HCT116 (cell line): ENCODE data around the gene MEGF6. TPM values are rescaled to one million over a fixed set of nuclear protein-coding genes. Genes with fewer than 3 reads are reported as not detected.

ENCODE experiments used
- ATAC-seq: fragments of 200-7000 bp; cut with Tn5 transposase; 2 replicates; pipeline ENCODE4 v1.9.1; 2020; ENCODE audit warnings: mild to moderate bottlenecking, moderate library complexity
- BruUV-seq: library from RNA; stranded (reverse); fragments of 400-500 nt; replicated peaks from 2 replicates; lab custom pipeline; 2021; lab: Mats Ljungman, UMichigan
- CTCF ChIA-PET: fragments of 300-600 bp; sonication (Branson Sonifier 250); formaldehyde crosslinking; loops from one replicate; lab custom pipeline; 2021; ENCODE audit warnings: antibody characterized with exemption; lab: Charles Lee
- POLR2A ChIA-PET: fragments of 300-600, 350-600 bp; sonication (Branson Sonifier 250); formaldehyde crosslinking; loops from one replicate; lab custom pipeline; 2021; ENCODE audit warnings: antibody characterized with exemption; lab: Charles Lee
- RAD21 ChIA-PET, 2 experiments: fragments of 300-600 bp; sonication (Branson Sonifier 250); formaldehyde crosslinking; loops; one replicate each; lab custom pipeline; 2023; ENCODE audit warnings: low total read pairs in 2 of 2; ENCODE audit not compliant: uncharacterized antibody in 2 of 2, unreplicated experiment in 2 of 2, low non-redundant PET in 1 of 2; lab: Charles Lee
- DNase-seq: peaks from one replicate; pipeline ENCODE4 v3.0.0-alpha.2; 2010; ENCODE audit warnings: low read depth, low spot score
- H2AFZ ChIP-seq: fragments of 200-600 bp; shearing (Covaris generic), sonication (generic); 2 replicates; pipeline ENCODE4 v1.6.1; 2017; ENCODE audit warnings: low read depth, mixed run types, mixed read lengths, antibody characterized with exemption, low read length; ENCODE audit not compliant: poor library complexity, severe bottlenecking
- H3K27ac ChIP-seq: 2 replicates; pipeline ENCODE4 v1.5.1; 2012; ENCODE audit warnings: low read depth, low read length
- H3K27me3 ChIP-seq: fragments of 200-600 bp; sonication (generic); 2 replicates; pipeline ENCODE4 v1.6.1; 2016; ENCODE audit warnings: mixed run types, low read length, mixed read lengths; ENCODE audit not compliant: insufficient read depth
- H3K36me3 ChIP-seq, 2 experiments: fragments of 200-500 bp in 1 of 2; fragments of 200-600 bp in 1 of 2; sonication (Bioruptor generic) in 1 of 2; sonication (generic) in 1 of 2; 2 replicates each; pipeline versions ENCODE4 v1.5.1 to v1.6.1; 2014 to 2016; ENCODE audit warnings: low read length in 2 of 2, inconsistent platforms in 1 of 2, mixed read lengths in 1 of 2, mixed run types in 1 of 2; ENCODE audit not compliant: insufficient read depth in 2 of 2, control insufficient read depth in 1 of 2
- H3K4me1 ChIP-seq, 2 experiments: fragments of 200-600 bp in 1 of 2; sonication (generic) in 1 of 2; 2 replicates each; pipeline versions ENCODE4 v1.5.1 to v1.6.1; 2012 to 2017; ENCODE audit warnings: low read length in 2 of 2, inconsistent platforms in 1 of 2, mild to moderate bottlenecking in 1 of 2, mixed read lengths in 1 of 2, mixed run types in 1 of 2, moderate library complexity in 1 of 2; ENCODE audit not compliant: insufficient read depth in 2 of 2, control insufficient read depth in 1 of 2
- H3K4me2 ChIP-seq: fragments of 200-600 bp; sonication (generic); 2 replicates; pipeline ENCODE4 v1.6.1; 2017; ENCODE audit warnings: mixed run types, low read length, mixed read lengths
- H3K4me3 ChIP-seq, 2 experiments: fragments of 200-600 bp in 1 of 2; sonication (generic) in 1 of 2; replicated peaks in 1 of 2; 2 replicates each; pipeline ENCODE4 v1.5.1; 2011 to 2016; ENCODE audit warnings: low read length in 2 of 2, control low read depth in 1 of 2, low read depth in 1 of 2, mild to moderate bottlenecking in 1 of 2, mixed read lengths in 1 of 2, mixed run types in 1 of 2
- H3K79me2 ChIP-seq: fragments of 200-600 bp; sonication (generic); 2 replicates; pipeline ENCODE4 v1.6.1; 2017; ENCODE audit warnings: mild to moderate bottlenecking, mixed run types, low read length, moderate library complexity, mixed read lengths; ENCODE audit not compliant: insufficient read depth
- H3K9ac ChIP-seq: fragments of 200-600 bp; sonication (generic); 2 replicates; pipeline ENCODE4 v1.6.1; 2016; ENCODE audit warnings: low read length, mixed read lengths
- H3K9me2 ChIP-seq: fragments of 200-600 bp; sonication (generic), shearing (Covaris generic); 2 replicates; pipeline ENCODE4 v1.6.1; 2017; ENCODE audit warnings: mixed run types, mild to moderate bottlenecking, moderate library complexity; ENCODE audit not compliant: insufficient read depth
- H3K9me3 ChIP-seq, 2 experiments: fragments of 200-500 bp in 1 of 2; fragments of 200-600 bp in 1 of 2; sonication (Bioruptor generic) in 1 of 2; sonication (generic) in 1 of 2; 2 replicates each; pipeline ENCODE4 v1.6.1; 2014 to 2017; ENCODE audit warnings: low read length in 2 of 2, mixed read lengths in 2 of 2, inconsistent platforms in 1 of 2, low read depth in 1 of 2, mild to moderate bottlenecking in 1 of 2, mixed run types in 1 of 2, moderate library complexity in 1 of 2; ENCODE audit not compliant: control insufficient read depth in 1 of 2, insufficient read depth in 1 of 2
- H4K20me1 ChIP-seq: fragments of 200-600 bp; sonication (generic), shearing (Covaris generic); 2 replicates; pipeline ENCODE4 v1.6.1; 2017; ENCODE audit warnings: mixed run types, mild to moderate bottlenecking, moderate library complexity; ENCODE audit not compliant: insufficient read depth
- ATF3 ChIP-seq: IDR thresholded peaks from 2 replicates; pipeline ENCODE4 v1.6.1; 2012
- CBX3 ChIP-seq: IDR thresholded peaks from 2 replicates; pipeline ENCODE4 v1.6.1; 2012; ENCODE audit warnings: low read depth
- CEBPB ChIP-seq: IDR thresholded peaks from 2 replicates; pipeline ENCODE4 v1.6.1; 2012; ENCODE audit warnings: low read depth
- CTCF ChIP-seq, 3 experiments: fragments of 200-600 bp in 1 of 3; sonication (generic) in 1 of 3; IDR thresholded peaks in 2 of 3; conservative IDR thresholded peaks in 1 of 3; 2 replicates each; pipeline ENCODE4 v1.5.1; 2012 to 2017; ENCODE audit warnings: low read depth in 2 of 3, low read length in 2 of 3, antibody characterized with exemption in 1 of 3, borderline replicate concordance in 1 of 3, control low read depth in 1 of 3, mild to moderate bottlenecking in 1 of 3, mixed read lengths in 1 of 3, mixed run types in 1 of 3, moderate library complexity in 1 of 3; ENCODE audit not compliant: insufficient read depth in 1 of 3
- EGR1 ChIP-seq: IDR thresholded peaks from 2 replicates; pipeline ENCODE4 v1.6.1; 2012; ENCODE audit warnings: low read depth
- ELF1 ChIP-seq: IDR thresholded peaks from 2 replicates; pipeline ENCODE4 v1.6.1; 2012; ENCODE audit warnings: low read depth, borderline replicate concordance
- EZH2phosphoT487 ChIP-seq: fragments of 200-600 bp; IDR thresholded peaks from 2 replicates; pipeline ENCODE4 v1.6.1; 2018; ENCODE audit warnings: antibody characterized with exemption, borderline replicate concordance
- FOSL1 ChIP-seq: IDR thresholded peaks from 2 replicates; pipeline ENCODE4 v1.6.1; 2012; ENCODE audit warnings: low read depth
- JUND ChIP-seq: IDR thresholded peaks from 2 replicates; pipeline ENCODE4 v1.6.1; 2012
- MAX ChIP-seq: IDR thresholded peaks from 2 replicates; pipeline ENCODE4 v1.6.1; 2012
- POLR2A ChIP-seq: IDR thresholded peaks from 2 replicates; pipeline ENCODE4 v1.7.0; 2011; ENCODE audit warnings: borderline replicate concordance; ENCODE audit not compliant: insufficient read depth, insufficient read length; ENCODE audit errors: extremely low read depth
- POLR2AphosphoS5 ChIP-seq: IDR thresholded peaks from 2 replicates; pipeline ENCODE4 v1.6.1; 2011; ENCODE audit warnings: mild to moderate bottlenecking, low read depth, low read length, moderate library complexity
- REST ChIP-seq: IDR thresholded peaks from 2 replicates; pipeline ENCODE4 v1.6.1; 2012; ENCODE audit warnings: low read depth
- YY1 ChIP-seq: IDR thresholded peaks from 2 replicates; pipeline ENCODE4 v1.6.1; 2011; ENCODE audit warnings: low read length, low read depth, moderate library complexity, mild to moderate bottlenecking; ENCODE audit not compliant: insufficient replicate concordance; ENCODE audit errors: extremely low read depth
- intact Hi-C: fragments of 100-400 bp; cut with micrococcal nuclease; formaldehyde crosslinking; loops from 2 replicates; pipeline ENCODE4 v1.10.0; 2022
- total RNA-seq: library from RNA; stranded (reverse); gene quantifications from one replicate; pipeline ENCODE4 v1.2.1, GENCODE V29; 2021; ENCODE audit not compliant: unreplicated experiment

The MEGF6 gene
- total RNA-seq, 1 experiment from 2014 or later, result 47.6 TPM

- TF ChIP-seq CTCF (IDR thresholded peaks at IDR 0.05 in 2 of 3, conservative IDR thresholded peaks at IDR 0.05 in 1 of 3; ENCODE audit: borderline replicate concordance in 1 of 3, insufficient read depth in 1 of 3, low read depth in 2 of 3, low read length in 2 of 3), result no peak
- no peak for TF ChIP-seq CBX3
- no peak for TF ChIP-seq EGR1
- no peak for TF ChIP-seq ELF1
- no peak for TF ChIP-seq EZH2phosphoT487
Observed at GRCh38 chr1:3598522-3599285, 12.6 kb downstream of the MEGF6 start (continued).

GRCh38 chr1:3598051-3598491 lies 13.2 kb downstream of the MEGF6 start:
- no peaks in the 10 kb centered on the region for H3K9me2 ChIP-seq
- ChIA-PET POLR2A (no interaction called here), RAD21 (no interaction called here), CTCF (no interaction called here)
- no peaks in the 10 kb centered on the region for H3K4me1 ChIP-seq
- ATAC-seq (no peak), DNase-seq (no peak)
- no TSS peak for BruUV-seq
- H4K20me1 ChIP-seq, result no peaks in the 10 kb centered on the region
- no peak overlapping the region for H3K27ac ChIP-seq
- TF ChIP-seq POLR2AphosphoS5, result no peak
- no peak for TF ChIP-seq FOSL1
- no peak for TF ChIP-seq ATF3
- TF ChIP-seq JUND, result no peak
- no peak for TF ChIP-seq EZH2phosphoT487
- TF ChIP-seq CEBPB, result no peak
- no peak for TF ChIP-seq CBX3
- no peak for TF ChIP-seq REST
- no peak for TF ChIP-seq POLR2A
- no peak for TF ChIP-seq ELF1
- no peak for TF ChIP-seq MAX
- no peak for TF ChIP-seq CTCF (IDR thresholded peaks at IDR 0.05 in 2 of 3, conservative IDR thresholded peaks at IDR 0.05 in 1 of 3; ENCODE audit: borderline replicate concordance in 1 of 3, insufficient read depth in 1 of 3, low read depth in 2 of 3, low read length in 2 of 3)
- no peak for TF ChIP-seq YY1
- no peak overlapping the region for H2AFZ ChIP-seq
- intact Hi-C loops, result no loop called here
- H3K36me3 ChIP-seq, result no peaks in the 10 kb centered on the region
- no peaks in the 10 kb centered on the region for H3K27me3 ChIP-seq
- H3K79me2 ChIP-seq, result no peaks in the 10 kb centered on the region
- H3K4me3 ChIP-seq, result no peak overlapping the region
- no peaks in the 10 kb centered on the region for H3K9me3 ChIP-seq
- H3K9ac ChIP-seq, result no peak overlapping the region
- no peak overlapping the region for H3K4me2 ChIP-seq
